SK-N-SH treated with all-trans-retinoic acid at 6 μM for 48 hours (cell line): ENCODE data around the gene SNRNP48.

Experiments
- ARNTL ChIP-seq: fragments of 450-650 bp; formaldehyde crosslinking; IDR thresholded peaks from 2 replicates; pipeline ENCODE4 v1.5.0; 2020; ENCODE audit warnings: low read depth, mild to moderate bottlenecking, moderate library complexity, borderline replicate concordance
- SNAI2 ChIP-seq: fragments of 250-450 bp; sonication (Bioruptor Pico); IDR thresholded peaks from 2 replicates; pipeline ENCODE4 v1.5.0; 2020; ENCODE audit warnings: mild to moderate bottlenecking, moderate library complexity
- TOX ChIP-seq: fragments of 250-450 bp; sonication (Bioruptor Pico); IDR thresholded peaks from 2 replicates; pipeline ENCODE4 v1.8.0; 2021; ENCODE audit warnings: mild to moderate bottlenecking, moderate library complexity, borderline replicate concordance
- ZFP3 ChIP-seq: fragments of 250-450 bp; sonication (Bioruptor Pico); IDR thresholded peaks from 2 replicates; pipeline ENCODE4 v1.5.0; 2020; ENCODE audit warnings: mild to moderate bottlenecking, moderate library complexity
- ZNF565 ChIP-seq: fragments of 450-650 bp; formaldehyde crosslinking; conservative IDR thresholded peaks from 2 replicates; pipeline ENCODE4 v1.5.0; 2020; ENCODE audit warnings: low read depth, mild to moderate bottlenecking, moderate library complexity
- ZNF8 ChIP-seq: fragments of 450-650 bp; formaldehyde crosslinking; IDR thresholded peaks from 2 replicates; pipeline ENCODE4 v1.5.0; 2020; ENCODE audit warnings: mild to moderate bottlenecking, moderate library complexity
- TF ChIP-seq, protein P1 (sequence below): fragments of 250-450 bp; sonication (Bioruptor Pico); IDR thresholded peaks from 2 replicates; pipeline ENCODE4 v1.5.1; 2020; ENCODE audit warnings: low read depth, mild to moderate bottlenecking, moderate library complexity
- TF ChIP-seq, protein P2 (sequence below): fragments of 250-450 bp; sonication (Bioruptor Pico); IDR thresholded peaks from 2 replicates; pipeline ENCODE4 v1.8.0; 2020; ENCODE audit warnings: mild to moderate bottlenecking, moderate library complexity, borderline replicate concordance

DNA sequence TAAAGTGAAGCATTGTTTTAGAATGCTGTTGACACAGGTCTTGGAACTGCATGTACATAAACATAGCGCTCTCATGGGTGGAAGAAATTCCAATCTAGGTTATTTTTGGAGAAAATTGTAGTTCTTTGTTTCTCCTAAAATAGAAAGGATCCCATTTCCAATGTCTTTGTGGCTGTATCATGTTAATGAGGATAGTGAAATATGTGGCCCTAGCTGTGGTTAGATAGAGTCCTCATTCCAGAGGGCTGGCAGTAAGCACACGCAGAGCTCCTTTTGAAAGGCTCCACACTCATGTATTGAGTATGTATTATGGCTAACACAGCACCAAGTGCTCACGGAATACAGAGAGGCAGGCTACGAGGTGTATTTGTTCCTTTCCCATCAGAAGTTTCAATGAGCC is 60.9 kb downstream of the SNRNP48 start:
- TF ChIP-seq, protein P1, sequence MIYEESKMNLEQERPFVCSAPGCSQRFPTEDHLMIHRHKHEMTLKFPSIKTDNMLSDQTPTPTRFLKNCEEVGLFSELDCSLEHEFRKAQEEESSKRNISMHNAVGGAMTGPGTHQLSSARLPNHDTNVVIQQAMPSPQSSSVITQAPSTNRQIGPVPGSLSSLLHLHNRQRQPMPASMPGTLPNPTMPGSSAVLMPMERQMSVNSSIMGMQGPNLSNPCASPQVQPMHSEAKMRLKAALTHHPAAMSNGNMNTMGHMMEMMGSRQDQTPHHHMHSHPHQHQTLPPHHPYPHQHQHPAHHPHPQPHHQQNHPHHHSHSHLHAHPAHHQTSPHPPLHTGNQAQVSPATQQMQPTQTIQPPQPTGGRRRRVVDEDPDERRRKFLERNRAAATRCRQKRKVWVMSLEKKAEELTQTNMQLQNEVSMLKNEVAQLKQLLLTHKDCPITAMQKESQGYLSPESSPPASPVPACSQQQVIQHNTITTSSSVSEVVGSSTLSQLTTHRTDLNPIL = no peak
- TF ChIP-seq ZFP3 (CRISPR knock-in tag) (no peak), ZNF8 (CRISPR knock-in tag) (no peak), SNAI2 (CRISPR knock-in tag) (no peak), ARNTL (no peak), TOX (CRISPR knock-in tag) (no peak), ZNF565 (no peak)
- TF ChIP-seq, protein P2, sequence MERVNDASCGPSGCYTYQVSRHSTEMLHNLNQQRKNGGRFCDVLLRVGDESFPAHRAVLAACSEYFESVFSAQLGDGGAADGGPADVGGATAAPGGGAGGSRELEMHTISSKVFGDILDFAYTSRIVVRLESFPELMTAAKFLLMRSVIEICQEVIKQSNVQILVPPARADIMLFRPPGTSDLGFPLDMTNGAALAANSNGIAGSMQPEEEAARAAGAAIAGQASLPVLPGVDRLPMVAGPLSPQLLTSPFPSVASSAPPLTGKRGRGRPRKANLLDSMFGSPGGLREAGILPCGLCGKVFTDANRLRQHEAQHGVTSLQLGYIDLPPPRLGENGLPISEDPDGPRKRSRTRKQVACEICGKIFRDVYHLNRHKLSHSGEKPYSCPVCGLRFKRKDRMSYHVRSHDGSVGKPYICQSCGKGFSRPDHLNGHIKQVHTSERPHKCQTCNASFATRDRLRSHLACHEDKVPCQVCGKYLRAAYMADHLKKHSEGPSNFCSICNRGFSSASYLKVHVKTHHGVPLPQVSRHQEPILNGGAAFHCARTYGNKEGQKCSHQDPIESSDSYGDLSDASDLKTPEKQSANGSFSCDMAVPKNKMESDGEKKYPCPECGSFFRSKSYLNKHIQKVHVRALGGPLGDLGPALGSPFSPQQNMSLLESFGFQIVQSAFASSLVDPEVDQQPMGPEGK (CRISPR knock-in tag) = no peak
